HG03280 (cell line): ENCODE measurements around the gene SENP7.
"Not testable (repeated sequence)": the region's sequence is repeated elsewhere in the genome, so short reads cannot be mapped to it uniquely, and the experiment has no call there.

Experiments
- ATAC-seq: cut with Tn5 transposase; IDR thresholded peaks from one replicate; pipeline ENCODE4 v1.9.1; 2021; ENCODE audit warnings: mild to moderate bottlenecking, moderate library complexity; ENCODE audit not compliant: unreplicated experiment

The SENP7 gene

GRCh38 chr3:101466465-101467309 lies 46.3 kb downstream of the SENP7 start:
- no peak for ATAC-seq

- ATAC-seq, result no peak
Observed at GRCh38 chr3:101464235-101464634, 48.8 kb downstream of the SENP7 start.

GRCh38 chr3:101461451-101461850 lies 51.6 kb downstream of the SENP7 start:
- ATAC-seq, result no peak

- ATAC-seq, result no peak
Observed at GRCh38 chr3:101458387-101458786, 54.6 kb downstream of the SENP7 start.

GRCh38 chr3:101454629-101455028 lies 58.4 kb downstream of the SENP7 start:
- no peak for ATAC-seq

- no peak for ATAC-seq
Observed at GRCh38 chr3:101453961-101454360, 59.1 kb downstream of the SENP7 start.

- ATAC-seq, result not testable (repeated sequence)
Observed at GRCh38 chr3:101438641-101439040, 74.4 kb downstream of the SENP7 start.

- no peak for ATAC-seq
Observed at GRCh38 chr3:101433652-101434051, 79.4 kb downstream of the SENP7 start.

GRCh38 chr3:101423984-101424888 lies 88.8 kb downstream of the SENP7 start:
- no peak for ATAC-seq

- no peak for ATAC-seq
Observed at GRCh38 chr3:101418851-101419250, 94.2 kb downstream of the SENP7 start.

GRCh38 chr3:101414121-101414520 lies 98.9 kb downstream of the SENP7 start:
- no peak for ATAC-seq

- ATAC-seq, result no peak
Observed at GRCh38 chr3:101413656-101414055, 99.4 kb downstream of the SENP7 start.

GRCh38 chr3:101391413-101391950 lies 121.5 kb downstream of the SENP7 start:
- ATAC-seq, result no peak

- no peak for ATAC-seq
Observed at GRCh38 chr3:101388706-101389105, 124.3 kb downstream of the SENP7 start.

- no peak for ATAC-seq
Observed at GRCh38 chr3:101387351-101387750, 125.7 kb downstream of the SENP7 start.

GRCh38 chr3:101384426-101384825 lies 128.6 kb downstream of the SENP7 start:
- no peak for ATAC-seq

- no peak for ATAC-seq
Observed at GRCh38 chr3:101383656-101384055, 129.4 kb downstream of the SENP7 start.

- no peak for ATAC-seq
Observed at GRCh38 chr3:101383156-101383575, 129.8 kb downstream of the SENP7 start.

- no peak for ATAC-seq
Observed at GRCh38 chr3:101381809-101382208, 131.2 kb downstream of the SENP7 start.

- ATAC-seq, result peak; percentile 96
Observed at GRCh38 chr3:101379658-101380376, 133.2 kb downstream of the SENP7 start.

- ATAC-seq, result no peak
Observed at GRCh38 chr3:101377796-101378195, 135.2 kb downstream of the SENP7 start.
